ENCODE data around the gene KRTAP6-1.

Gene KRTAP6-1

GRCh38 chr21:30613836-30614235 is at the start of gene KRTAP6-1:
TSS of gene KRTAP6-1 (minus strand) at chr21:30613930. CDS start at chr21:30613904, 26 bp downstream.
- DNase-seq: no peak

GRCh38 chr21:30652891-30653290 is 39.2 kb upstream of the KRTAP6-1 start:
- no peak for DNase-seq

- DNase-seq: no peak
Measured at GRCh38 chr21:30646904-30647414, 33.2 kb upstream of the KRTAP6-1 start.

GRCh38 chr21:30642564-30642963 is 28.8 kb upstream of the KRTAP6-1 start, which contains the start of gene KRTAP20-3:
TSS of gene KRTAP20-3 (plus strand) at chr21:30642864.
- no peak for DNase-seq

GRCh38 chr21:30638686-30639085 is 25.0 kb upstream of the KRTAP6-1 start:
- no peak for DNase-seq

- no peak for DNase-seq
Measured at GRCh38 chr21:30634906-30635305, 21.2 kb upstream of the KRTAP6-1 start, which contains the start of gene KRTAP20-2. TSS of gene KRTAP20-2 (plus strand) at chr21:30635206. CDS start at chr21:30635264, 58 bp downstream.

- DNase-seq: no peak
Measured at GRCh38 chr21:30629200-30629599, 15.5 kb upstream of the KRTAP6-1 start.

GRCh38 chr21:30628109-30628508 is 14.4 kb upstream of the KRTAP6-1 start:
- DNase-seq: no peak

- DNase-seq: no peak
Measured at GRCh38 chr21:30625449-30626165, 11.9 kb upstream of the KRTAP6-1 start.

- no peak for DNase-seq
Measured at GRCh38 chr21:30623362-30623761, 9.6 kb upstream of the KRTAP6-1 start.

- no peak for DNase-seq
Measured at GRCh38 chr21:30620522-30620921, 6.8 kb upstream of the KRTAP6-1 start, which contains the start of gene KRTAP20-4. TSS of gene KRTAP20-4 (plus strand) at chr21:30620627.

GRCh38 chr21:30620080-30620479 is 6.3 kb upstream of the KRTAP6-1 start:
- no peak for DNase-seq

GRCh38 chr21:30616125-30616524 is 2.4 kb upstream of the KRTAP6-1 start, which contains the start of gene KRTAP20-1:
TSS of gene KRTAP20-1 (plus strand) at chr21:30616425. CDS start at chr21:30616455, 30 bp downstream.
- DNase-seq: no peak

- DNase-seq: no peak
Measured at GRCh38 chr21:30615199-30615598, 1.5 kb upstream of the KRTAP6-1 start.

GRCh38 chr21:30612132-30612531 is 1.6 kb downstream of the KRTAP6-1 start:
- DNase-seq: no peak

GRCh38 chr21:30605968-30606367 is 7.8 kb downstream of the KRTAP6-1 start:
- no peak for DNase-seq

- no peak for DNase-seq
Measured at GRCh38 chr21:30600787-30601186, 12.9 kb downstream of the KRTAP6-1 start, which contains the start of gene KRTAP22-1. TSS of gene KRTAP22-1 (plus strand) at chr21:30601087.

GRCh38 chr21:30598802-30599201 is 14.9 kb downstream of the KRTAP6-1 start, which contains the start of gene KRTAP6-2:
TSS of gene KRTAP6-2 (minus strand) at chr21:30598902. CDS start at chr21:30598874, 28 bp downstream.
- DNase-seq: no peak

- DNase-seq: no peak
Measured at GRCh38 chr21:30592140-30592539, 21.6 kb downstream of the KRTAP6-1 start, which contains the start of gene KRTAP6-3. TSS of gene KRTAP6-3 (plus strand) at chr21:30592440. CDS start at chr21:30592446, 6 bp downstream.

GRCh38 chr21:30590297-30590696 is 23.4 kb downstream of the KRTAP6-1 start, which contains the start of gene KRTAP22-2:
TSS of gene KRTAP22-2 (minus strand) at chr21:30590397.
- no peak for DNase-seq

- DNase-seq: no peak
Measured at GRCh38 chr21:30582870-30583269, 30.9 kb downstream of the KRTAP6-1 start.

GRCh38 chr21:30580132-30580531 is 33.6 kb downstream of the KRTAP6-1 start:
- no peak for DNase-seq

- DNase-seq: no peak
Measured at GRCh38 chr21:30579346-30579745, 34.4 kb downstream of the KRTAP6-1 start.

GRCh38 chr21:30577766-30578165 is 36.0 kb downstream of the KRTAP6-1 start:
- DNase-seq: no peak
